IMR-90 (cell line): Measurements from ENCODE around the gene NET1. TPM values are rescaled to one million over a fixed set of nuclear protein-coding genes. Genes with fewer than 3 reads are reported as not detected.
"Not testable (repeated sequence)": the region's sequence is repeated elsewhere in the genome, so short reads cannot be mapped to it uniquely, and the experiment has no call there.

Source experiments
- ATAC-seq: fragments of 200-7000 bp; cut with Tn5 transposase; 2 replicates; pipeline ENCODE4 v1.9.1; 2020; ENCODE audit warnings: low read depth, mild to moderate bottlenecking, moderate library complexity
- BruUV-seq: library from RNA; stranded (reverse); fragments of 400-500 nt; replicated peaks from 2 replicates; lab custom pipeline; 2021; lab: Mats Ljungman, UMichigan
- CTCF ChIA-PET: fragments of 300-600 bp; formaldehyde crosslinking; extraction: SDS; loops from one replicate; lab custom pipeline; 2021; ENCODE audit warnings: antibody characterized with exemption; lab: Yijun Ruan, JAX
- POLR2A ChIA-PET: fragments of 300-600 bp; sonication (Branson Sonifier 250); formaldehyde crosslinking; loops from one replicate; lab custom pipeline; 2022; ENCODE audit warnings: antibody characterized with exemption; ENCODE audit not compliant: unreplicated experiment; lab: Charles Lee
- DNase-seq: peaks from one replicate; pipeline ENCODE4 v3.0.0; 2013
- H2AFZ ChIP-seq: replicated peaks from 2 replicates; pipeline ENCODE3; 2013; ENCODE audit warnings: low read length, mild to moderate bottlenecking; ENCODE audit not compliant: poor library complexity
- H2AK5ac ChIP-seq: 2 replicates; pipeline ENCODE4 v1.6.1; 2013; ENCODE audit warnings: low read depth, low read length, inconsistent platforms
- H2AK9ac ChIP-seq: replicated peaks from 2 replicates; pipeline ENCODE3; 2013; ENCODE audit warnings: mild to moderate bottlenecking, low read depth, low read length, moderate library complexity; ENCODE audit not compliant: poor library complexity
- H2BK120ac ChIP-seq: 2 replicates; pipeline ENCODE4 v1.6.1; 2013; ENCODE audit warnings: low read depth, low read length, inconsistent platforms
- H2BK15ac ChIP-seq: 3 replicates; pipeline ENCODE4 v1.6.1; 2013; ENCODE audit warnings: low read depth, low read length, inconsistent platforms
- H2BK20ac ChIP-seq: 2 replicates; pipeline ENCODE4 v1.6.1; 2013; ENCODE audit warnings: low read depth, mild to moderate bottlenecking, inconsistent platforms, low read length, moderate library complexity
- H2BK5ac ChIP-seq: 2 replicates; pipeline ENCODE4 v1.6.1; 2013; ENCODE audit warnings: mild to moderate bottlenecking, low read depth, low read length, inconsistent platforms; ENCODE audit not compliant: poor library complexity, severe bottlenecking
- H3K14ac ChIP-seq: replicated peaks from 2 replicates; pipeline ENCODE4 v1.6.1; 2013; ENCODE audit warnings: low read depth, low read length, inconsistent platforms
- H3K18ac ChIP-seq: 2 replicates; pipeline ENCODE4 v1.6.1; 2013; ENCODE audit warnings: low read depth, low read length, control low read depth
- H3K23ac ChIP-seq: 2 replicates; pipeline ENCODE4 v1.6.1; 2013; ENCODE audit warnings: low read depth, low read length, inconsistent platforms
- H3K27ac ChIP-seq: 2 replicates; pipeline ENCODE4 v1.5.1; 2013; ENCODE audit warnings: mild to moderate bottlenecking, control low read depth, low read length; ENCODE audit not compliant: insufficient read depth
- H3K27me3 ChIP-seq: 2 replicates; pipeline ENCODE4 v1.6.1; 2013; ENCODE audit warnings: low read length; ENCODE audit not compliant: control insufficient read depth, insufficient read depth
- H3K36me3 ChIP-seq: 2 replicates; pipeline ENCODE4 v1.6.1; 2013; ENCODE audit warnings: low read length, mixed read lengths; ENCODE audit not compliant: control insufficient read depth, insufficient read depth
- H3K4ac ChIP-seq: 2 replicates; pipeline ENCODE4 v1.6.1; 2013; ENCODE audit warnings: low read depth, low read length, inconsistent platforms
- H3K4me1 ChIP-seq: 2 replicates; pipeline ENCODE4 v1.6.1; 2013; ENCODE audit warnings: low read length, mixed read lengths; ENCODE audit not compliant: control insufficient read depth, insufficient read depth
- H3K4me2 ChIP-seq: 2 replicates; pipeline ENCODE4 v1.6.1; 2013; ENCODE audit warnings: low read depth, mild to moderate bottlenecking, control low read depth, low read length, moderate library complexity
- H3K4me3 ChIP-seq: 2 replicates; pipeline ENCODE4 v1.5.1; 2013; ENCODE audit warnings: low read depth, mild to moderate bottlenecking, control low read depth, low read length, moderate library complexity; ENCODE audit not compliant: insufficient read depth
- H3K56ac ChIP-seq: 2 replicates; pipeline ENCODE4 v1.6.1; 2013; ENCODE audit warnings: low read length, inconsistent platforms; ENCODE audit not compliant: insufficient read depth; ENCODE audit errors: extremely low read depth
- H3K79me1 ChIP-seq, 2 experiments: 2 replicates each; pipeline ENCODE4 v1.6.1; 2013; ENCODE audit warnings: low read length in 2 of 2, inconsistent platforms in 1 of 2, low read depth in 1 of 2
- H3K9ac ChIP-seq: 2 replicates; pipeline ENCODE4 v1.6.1; 2013; ENCODE audit warnings: low read depth, low read length, control low read depth
- H3K9me1 ChIP-seq: 2 replicates; pipeline ENCODE4 v1.6.1; 2013; ENCODE audit warnings: low read length, inconsistent platforms; ENCODE audit not compliant: insufficient read depth
- H3K9me3 ChIP-seq: 2 replicates; pipeline ENCODE4 v1.6.1; 2013; ENCODE audit warnings: low read length; ENCODE audit not compliant: control insufficient read depth, insufficient read depth
- H4K20me1 ChIP-seq: 2 replicates; pipeline ENCODE4 v1.6.1; 2013; ENCODE audit warnings: low read length, inconsistent platforms; ENCODE audit not compliant: insufficient read depth
- H4K5ac ChIP-seq: 2 replicates; pipeline ENCODE4 v1.6.1; 2013; ENCODE audit warnings: mild to moderate bottlenecking, low read depth, low read length, control low read depth
- H4K8ac ChIP-seq, 2 experiments: 2 replicates each; pipeline ENCODE4 v1.6.1; 2013; ENCODE audit warnings: low read depth in 2 of 2, low read length in 2 of 2, control low read depth in 1 of 2, inconsistent platforms in 1 of 2
- H4K91ac ChIP-seq: 2 replicates; pipeline ENCODE4 v1.6.1; 2013; ENCODE audit warnings: low read depth, low read length, inconsistent platforms; ENCODE audit not compliant: insufficient read depth
- WGBS, 2 experiments: methylation state at CpG; one replicate each; pipeline versions ENCODE4 v1.1.5 to v1.1.7; 2013; ENCODE audit warnings: missing lambda C conversion rate in 2 of 2; ENCODE audit not compliant: insufficient read length in 1 of 2; ENCODE audit errors: extremely low coverage in 2 of 2; 5-methylcytosine and 5-hydroxymethylcytosine counted together
- dilution Hi-C: fragments of 300-500 bp; cut with HindIII; formaldehyde crosslinking; loops from one replicate; pipeline ENCODE4 v1.14.3; 2018; ENCODE audit warnings: low sequenced_read_pairs; ENCODE audit not compliant: unreplicated experiment
- in situ Hi-C: fragments of 300-500 bp; cut with MboI; formaldehyde crosslinking; loops from 3 replicates; pipeline ENCODE4 v1.14.3; 2019; ENCODE audit warnings: low sequenced_read_pairs, inconsistent platforms, mixed read lengths
- intact Hi-C: fragments of 100-400 bp; cut with micrococcal nuclease; formaldehyde crosslinking; loops from 2 replicates; pipeline ENCODE4 v1.10.0; 2022
- polyA plus RNA-seq, 3 experiments: library from polyadenylated mRNA; depleted of rRNA; stranded (reverse); fragments of >200 nt; gene quantifications; 2 replicates each; pipeline ENCODE4 v1.2.3, GENCODE V29; 2012; ENCODE audit warnings: low replicate concordance in 1 of 3
- total RNA-seq: library from RNA; depleted of rRNA; stranded (reverse); fragments of >200 nt; gene quantifications from 2 replicates; pipeline ENCODE4 v1.2.3, GENCODE V29; 2012

Gene NET1
- total and polyA plus RNA-seq, 2 of the 4 experiments (the other 2 are of a cell fraction) = 20.0 to 54.7 TPM

DNA sequence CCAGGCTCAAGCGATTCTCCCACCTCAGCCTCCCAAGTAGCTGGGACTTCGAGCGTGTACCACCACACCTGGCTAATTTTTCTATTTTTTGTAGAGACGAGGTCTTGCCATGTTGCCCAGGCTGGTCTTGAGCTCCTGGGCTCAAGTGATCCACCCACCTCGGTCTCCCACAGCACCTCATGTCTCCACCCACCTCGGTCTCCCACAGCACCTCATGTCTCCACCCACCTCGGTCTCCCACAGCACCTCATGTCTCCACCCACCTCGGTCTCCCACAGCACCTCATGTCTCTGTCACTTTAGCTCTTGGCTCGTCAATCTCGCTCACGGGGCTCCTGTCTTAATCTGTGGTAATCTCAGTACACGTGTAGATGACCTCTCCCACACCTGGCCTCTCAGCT is 32.0 kb upstream of the NET1 start:
- BruUV-seq, H3K79me1 ChIP-seq, H3K23ac ChIP-seq, H2BK5ac ChIP-seq, H3K9me3 ChIP-seq, H2BK15ac ChIP-seq, H4K5ac ChIP-seq, H3K4me2 ChIP-seq, ATAC-seq, H3K27me3 ChIP-seq, H3K4me1 ChIP-seq, H4K91ac ChIP-seq, H2AK9ac ChIP-seq, H2AK5ac ChIP-seq, H3K14ac ChIP-seq, H3K36me3 ChIP-seq, H3K27ac ChIP-seq, H3K9me1 ChIP-seq, H4K20me1 ChIP-seq, H3K4ac ChIP-seq, H3K9ac ChIP-seq, POLR2A ChIA-PET, H4K8ac ChIP-seq, H3K18ac ChIP-seq, DNase-seq, H2BK120ac ChIP-seq, H3K4me3 ChIP-seq, dilution Hi-C loops, H3K56ac ChIP-seq, H2BK20ac ChIP-seq: not testable (repeated sequence)
- WGBS, 2 experiments = 68% methylated on average over 9 of the region's 12 CpGs; no CpG with 5 or more reads in 1 of the 2 experiments
- peak overlapping the region; percentile 14 for H2AFZ ChIP-seq
- CTCF ChIA-PET = interaction anchor here (1.0 to 1.7 kb wide), 2 partner anchors 24 to 531 kb away, joined by 3 to 4 read pairs; partner anchors contain the start of gene TUBAL3
- intact Hi-C loops = loop anchor here (5.0 to 10.0 kb wide), 2 partner anchors 242 to 566 kb away; no protein-coding TSS in a partner anchor
- in situ Hi-C loops = loop anchor here (10.0 kb wide), 1 partner anchor 536 kb away; no protein-coding TSS in a partner anchor
